Progenitor cell of endocrine pancreas (in vitro differentiated cells): ENCODE data around the gene PAQR5. TPM values are rescaled to one million over a fixed set of nuclear protein-coding genes. Genes with fewer than 3 reads are reported as not detected.

ENCODE experiments used
- DNase-seq: peaks from one replicate; pipeline ENCODE4 v3.0.0; 2021; ENCODE audit warnings: low spot score; ENCODE audit not compliant: unreplicated experiment
- H3K27ac Mint-ChIP-seq: 2 replicates; pipeline ENCODE4 v1.8.0; 2021; ENCODE audit warnings: mild to moderate bottlenecking, moderate library complexity, mixed read lengths
- H3K27me3 Mint-ChIP-seq: 2 replicates; pipeline ENCODE4 v1.8.0; 2021; ENCODE audit warnings: mixed read lengths
- H3K36me3 Mint-ChIP-seq: 2 replicates; pipeline ENCODE4 v1.8.0; 2022; ENCODE audit warnings: mixed read lengths; ENCODE audit not compliant: insufficient read depth
- H3K4me1 Mint-ChIP-seq: 2 replicates; pipeline ENCODE4 v1.8.0; 2021; ENCODE audit warnings: low read depth, mixed read lengths
- H3K4me3 Mint-ChIP-seq: 2 replicates; pipeline ENCODE4 v1.8.0; 2021; ENCODE audit warnings: low read depth, mild to moderate bottlenecking, moderate library complexity, mixed read lengths
- H3K9me3 Mint-ChIP-seq: 2 replicates; pipeline ENCODE4 v1.8.0; 2021; ENCODE audit warnings: low read depth, mixed read lengths
- total RNA-seq: library from RNA; stranded (reverse); gene quantifications from 2 replicates; pipeline ENCODE4 v1.2.1, GENCODE V29; 2021
- TF ChIP-seq, protein P1 (sequence below): fragments of 200-600 bp; sonication (generic); IDR thresholded peaks from one replicate; pipeline ENCODE4 v1.5.0; 2021; ENCODE audit warnings: antibody characterized with exemption, mild to moderate bottlenecking; ENCODE audit not compliant: unreplicated experiment

Gene PAQR5
- total RNA-seq, 1 donor from 2014 or later: 14.6 TPM

GRCh38 chr15:69385831-69386230, 87.1 kb downstream of the PAQR5 start:
- no peak overlapping the region for H3K4me3 Mint-ChIP-seq
- H3K36me3 Mint-ChIP-seq: peaks cover 2% of the 10 kb centered on the region
- TF ChIP-seq, protein P1, sequence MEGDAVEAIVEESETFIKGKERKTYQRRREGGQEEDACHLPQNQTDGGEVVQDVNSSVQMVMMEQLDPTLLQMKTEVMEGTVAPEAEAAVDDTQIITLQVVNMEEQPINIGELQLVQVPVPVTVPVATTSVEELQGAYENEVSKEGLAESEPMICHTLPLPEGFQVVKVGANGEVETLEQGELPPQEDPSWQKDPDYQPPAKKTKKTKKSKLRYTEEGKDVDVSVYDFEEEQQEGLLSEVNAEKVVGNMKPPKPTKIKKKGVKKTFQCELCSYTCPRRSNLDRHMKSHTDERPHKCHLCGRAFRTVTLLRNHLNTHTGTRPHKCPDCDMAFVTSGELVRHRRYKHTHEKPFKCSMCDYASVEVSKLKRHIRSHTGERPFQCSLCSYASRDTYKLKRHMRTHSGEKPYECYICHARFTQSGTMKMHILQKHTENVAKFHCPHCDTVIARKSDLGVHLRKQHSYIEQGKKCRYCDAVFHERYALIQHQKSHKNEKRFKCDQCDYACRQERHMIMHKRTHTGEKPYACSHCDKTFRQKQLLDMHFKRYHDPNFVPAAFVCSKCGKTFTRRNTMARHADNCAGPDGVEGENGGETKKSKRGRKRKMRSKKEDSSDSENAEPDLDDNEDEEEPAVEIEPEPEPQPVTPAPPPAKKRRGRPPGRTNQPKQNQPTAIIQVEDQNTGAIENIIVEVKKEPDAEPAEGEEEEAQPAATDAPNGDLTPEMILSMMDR: no peak
- no peaks in the 10 kb centered on the region for H3K9me3 Mint-ChIP-seq
- H3K27me3 Mint-ChIP-seq: no peaks in the 10 kb centered on the region
- no peaks in the 10 kb centered on the region for H3K4me1 Mint-ChIP-seq
- no peak overlapping the region for H3K27ac Mint-ChIP-seq
- DNase-seq: no peak

GRCh38 chr15:69386284-69386683, 87.6 kb downstream of the PAQR5 start:
- DNase-seq: no peak
- TF ChIP-seq, protein P1: no peak
- Mint-ChIP-seq H3K4me1 (peaks cover 1% of the 10 kb centered on the region), H3K9me3 (no peaks in the 10 kb centered on the region), H3K4me3 (no peak overlapping the region), H3K36me3 (peaks cover 2% of the 10 kb centered on the region), H3K27me3 (no peaks in the 10 kb centered on the region), H3K27ac (no peak overlapping the region)

DNA sequence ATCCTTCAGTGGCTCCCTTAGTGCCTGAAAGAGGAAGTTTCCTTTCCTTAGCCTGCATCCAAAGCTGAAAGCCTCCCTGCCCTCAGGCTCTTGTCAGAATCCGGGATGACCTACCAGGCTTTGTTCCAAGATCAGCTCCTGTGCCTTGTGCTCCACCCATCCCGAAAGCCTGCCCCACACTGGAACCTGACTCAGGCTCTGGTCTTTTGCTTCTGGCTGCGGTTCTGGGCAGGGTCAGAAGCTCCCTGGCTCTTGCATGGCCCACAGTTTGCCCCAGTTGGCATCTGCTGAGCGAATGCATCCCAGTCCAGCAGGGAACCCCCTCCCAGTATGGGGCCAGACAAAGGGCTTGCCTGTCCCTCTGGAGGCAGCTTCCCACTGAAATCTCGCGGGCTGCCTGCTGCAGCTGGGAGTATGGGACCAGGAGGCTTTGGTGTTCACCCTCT, 89.6 kb downstream of the PAQR5 start:
- no peak for DNase-seq
- Mint-ChIP-seq H3K4me1 (peaks cover 1% of the 10 kb centered on the region), H3K9me3 (no peaks in the 10 kb centered on the region), H3K27me3 (no peaks in the 10 kb centered on the region), H3K27ac (no peak overlapping the region), H3K4me3 (no peak overlapping the region), H3K36me3 (no peaks in the 10 kb centered on the region)
- TF ChIP-seq, protein P1: no peak

GRCh38 chr15:69389426-69389825, 90.7 kb downstream of the PAQR5 start:
- no peak overlapping the region for H3K4me3 Mint-ChIP-seq
- no peak for DNase-seq
- no peaks in the 10 kb centered on the region for H3K27me3 Mint-ChIP-seq
- no peaks in the 10 kb centered on the region for H3K36me3 Mint-ChIP-seq
- H3K27ac Mint-ChIP-seq: no peak overlapping the region
- TF ChIP-seq, protein P1: no peak
- H3K4me1 Mint-ChIP-seq: peaks cover 6% of the 10 kb centered on the region
- H3K9me3 Mint-ChIP-seq: no peaks in the 10 kb centered on the region

GRCh38 chr15:69390575-69390974, 91.9 kb downstream of the PAQR5 start:
- Mint-ChIP-seq H3K4me3 (no peak overlapping the region), H3K4me1 (peaks cover 9% of the 10 kb centered on the region), H3K27ac (no peak overlapping the region), H3K27me3 (no peaks in the 10 kb centered on the region), H3K36me3 (no peaks in the 10 kb centered on the region), H3K9me3 (no peaks in the 10 kb centered on the region)
- DNase-seq: no peak
- TF ChIP-seq, protein P1: no peak
